Activated B cell treated with CpG ODN at 0.5 μM for 24 hours (primary cell): ENCODE results near the gene SYDE1. TPM values are rescaled to one million over a fixed set of nuclear protein-coding genes. Genes with fewer than 3 reads are reported as not detected.

Experiments used
- ATAC-seq: fragments of 200-7000 bp; cut with Tn5 transposase; one replicate; pipeline ENCODE4 v1.10.0; 2021; ENCODE audit warnings: low read depth, mild to moderate bottlenecking, moderate library complexity
- CTCF ChIA-PET: fragments of 350-600 bp; sonication (Branson Sonifier 250); formaldehyde crosslinking; loops from one replicate; lab custom pipeline; 2021; ENCODE audit warnings: antibody characterized with exemption; lab: Charles Lee
- POLR2A ChIA-PET: fragments of 350-600 bp; sonication (Branson Sonifier 250); formaldehyde crosslinking; loops from one replicate; lab custom pipeline; 2021; ENCODE audit warnings: antibody characterized with exemption; lab: Charles Lee
- DNase-seq: peaks from one replicate; pipeline ENCODE4 v3.0.0; 2022
- H3K27ac Mint-ChIP-seq: one replicate; pipeline ENCODE4 v1.8.0; 2020; ENCODE audit warnings: mixed read lengths
- H3K27me3 Mint-ChIP-seq: one replicate; pipeline ENCODE4 v1.8.0; 2021; ENCODE audit warnings: mixed read lengths
- H3K36me3 Mint-ChIP-seq: one replicate; pipeline ENCODE4 v1.8.0; 2021; ENCODE audit warnings: low read depth, mixed read lengths
- H3K4me1 Mint-ChIP-seq: one replicate; pipeline ENCODE4 v1.8.0; 2021; ENCODE audit warnings: mixed read lengths
- H3K4me3 Mint-ChIP-seq: one replicate; pipeline ENCODE4 v1.8.0; 2020; ENCODE audit warnings: mild to moderate bottlenecking, mixed read lengths
- H3K9me3 Mint-ChIP-seq: one replicate; pipeline ENCODE4 v1.8.0; 2020; ENCODE audit warnings: mixed read lengths
- intact Hi-C: fragments of 100-400 bp; cut with micrococcal nuclease; formaldehyde crosslinking; loops from one replicate; pipeline ENCODE4 v1.15.1; 2024
- total RNA-seq: library from RNA; stranded (reverse); gene quantifications from 2 replicates; pipeline ENCODE4 v1.2.3, GENCODE V29; 2022
- TF ChIP-seq, protein P1 (sequence below): fragments of 200-600 bp; IDR thresholded peaks from one replicate; pipeline ENCODE4 v1.8.0; 2022; ENCODE audit warnings: antibody characterized with exemption, mild to moderate bottlenecking

Gene SYDE1
- total RNA-seq, 1 donor from 2014 or later, result not detected

DNA sequence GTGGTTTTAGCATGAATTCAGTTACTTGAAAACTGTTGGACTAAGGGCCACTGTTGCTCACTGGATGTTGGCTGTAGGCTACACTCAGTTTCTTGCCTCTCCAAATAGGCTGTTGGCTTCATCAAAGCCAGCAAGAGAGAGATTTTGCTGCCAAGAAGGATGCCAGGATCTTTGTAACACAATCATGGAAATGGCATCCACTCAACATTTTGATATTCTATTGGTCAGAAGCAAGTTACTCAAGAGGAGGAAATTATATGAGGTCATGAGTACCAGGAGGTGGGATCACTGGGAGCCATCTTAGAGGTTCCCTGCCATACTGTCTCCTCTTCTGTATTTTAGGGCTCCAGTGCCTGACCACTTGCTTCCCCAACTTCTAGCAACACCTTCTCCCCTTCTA, 30.6 kb downstream of the SYDE1 start:
- ChIA-PET CTCF (no interaction called here), POLR2A (no interaction called here)
- TF ChIP-seq, protein P1, sequence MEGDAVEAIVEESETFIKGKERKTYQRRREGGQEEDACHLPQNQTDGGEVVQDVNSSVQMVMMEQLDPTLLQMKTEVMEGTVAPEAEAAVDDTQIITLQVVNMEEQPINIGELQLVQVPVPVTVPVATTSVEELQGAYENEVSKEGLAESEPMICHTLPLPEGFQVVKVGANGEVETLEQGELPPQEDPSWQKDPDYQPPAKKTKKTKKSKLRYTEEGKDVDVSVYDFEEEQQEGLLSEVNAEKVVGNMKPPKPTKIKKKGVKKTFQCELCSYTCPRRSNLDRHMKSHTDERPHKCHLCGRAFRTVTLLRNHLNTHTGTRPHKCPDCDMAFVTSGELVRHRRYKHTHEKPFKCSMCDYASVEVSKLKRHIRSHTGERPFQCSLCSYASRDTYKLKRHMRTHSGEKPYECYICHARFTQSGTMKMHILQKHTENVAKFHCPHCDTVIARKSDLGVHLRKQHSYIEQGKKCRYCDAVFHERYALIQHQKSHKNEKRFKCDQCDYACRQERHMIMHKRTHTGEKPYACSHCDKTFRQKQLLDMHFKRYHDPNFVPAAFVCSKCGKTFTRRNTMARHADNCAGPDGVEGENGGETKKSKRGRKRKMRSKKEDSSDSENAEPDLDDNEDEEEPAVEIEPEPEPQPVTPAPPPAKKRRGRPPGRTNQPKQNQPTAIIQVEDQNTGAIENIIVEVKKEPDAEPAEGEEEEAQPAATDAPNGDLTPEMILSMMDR, result no peak
- peaks cover 21% of the 10 kb centered on the region for H3K27me3 Mint-ChIP-seq
- no peak overlapping the region for H3K4me3 Mint-ChIP-seq
- H3K9me3 Mint-ChIP-seq, result peaks cover 12% of the 10 kb centered on the region
- intact Hi-C loops, result no loop called here
- H3K4me1 Mint-ChIP-seq, result no peaks in the 10 kb centered on the region
- no peak overlapping the region for H3K27ac Mint-ChIP-seq
- ATAC-seq, result no peak
- no peaks in the 10 kb centered on the region for H3K36me3 Mint-ChIP-seq
- no peak for DNase-seq

DNA sequence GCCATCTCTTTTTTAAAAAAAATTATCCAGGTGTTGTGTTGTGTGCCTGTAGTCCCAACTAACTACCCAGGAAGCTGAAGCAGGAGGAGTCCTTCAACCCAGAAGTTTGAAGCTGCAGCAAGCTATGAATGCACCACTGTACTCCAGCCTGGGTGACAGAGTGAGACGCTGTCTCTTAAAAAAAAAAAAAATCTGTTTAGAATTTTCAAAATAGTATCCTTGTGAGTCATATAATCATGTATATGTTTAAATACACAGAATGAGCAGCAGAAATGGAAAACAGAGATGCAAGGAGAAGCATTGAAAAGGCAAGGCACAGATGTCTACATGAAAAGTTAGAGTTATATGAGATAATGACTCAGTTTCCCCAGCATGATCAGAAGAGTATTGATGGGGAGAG, 31.2 kb downstream of the SYDE1 start:
- Mint-ChIP-seq H3K27me3 (peaks cover 21% of the 10 kb centered on the region), H3K36me3 (no peaks in the 10 kb centered on the region), H3K4me3 (no peak overlapping the region), H3K4me1 (no peaks in the 10 kb centered on the region), H3K27ac (no peak overlapping the region), H3K9me3 (peaks cover 12% of the 10 kb centered on the region)
- DNase-seq (no peak), ATAC-seq (no peak)
- intact Hi-C loops, result no loop called here
- POLR2A ChIA-PET, result no interaction called here
- TF ChIP-seq, protein P1, result no peak
- CTCF ChIA-PET, result interaction anchor here (0.6 kb wide), 1 partner anchor 16 kb away, joined by 3 read pairs; no protein-coding TSS in a partner anchor

DNA sequence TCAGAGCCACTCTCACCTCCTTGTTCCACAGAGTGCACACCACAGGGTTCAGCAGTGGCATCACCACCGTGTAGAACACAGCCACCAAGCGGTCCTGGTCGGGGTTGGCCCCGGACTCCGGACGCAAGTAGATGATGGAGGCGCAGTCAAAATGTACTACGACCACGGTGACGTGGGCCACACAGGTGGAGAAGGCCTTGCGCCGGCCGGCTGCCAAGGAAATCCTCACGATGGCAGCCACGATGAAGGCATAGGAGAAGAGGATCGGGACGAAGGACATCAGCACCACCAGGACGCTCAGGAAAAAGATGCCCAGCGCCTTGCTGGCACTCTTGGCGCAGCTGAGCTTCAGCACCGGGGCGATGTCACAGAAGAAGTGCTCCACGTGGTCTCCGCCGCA, 33.9 kb downstream of the SYDE1 start:
- no peak overlapping the region for H3K4me3 Mint-ChIP-seq
- no peaks in the 10 kb centered on the region for H3K36me3 Mint-ChIP-seq
- POLR2A ChIA-PET, result no interaction called here

DNA sequence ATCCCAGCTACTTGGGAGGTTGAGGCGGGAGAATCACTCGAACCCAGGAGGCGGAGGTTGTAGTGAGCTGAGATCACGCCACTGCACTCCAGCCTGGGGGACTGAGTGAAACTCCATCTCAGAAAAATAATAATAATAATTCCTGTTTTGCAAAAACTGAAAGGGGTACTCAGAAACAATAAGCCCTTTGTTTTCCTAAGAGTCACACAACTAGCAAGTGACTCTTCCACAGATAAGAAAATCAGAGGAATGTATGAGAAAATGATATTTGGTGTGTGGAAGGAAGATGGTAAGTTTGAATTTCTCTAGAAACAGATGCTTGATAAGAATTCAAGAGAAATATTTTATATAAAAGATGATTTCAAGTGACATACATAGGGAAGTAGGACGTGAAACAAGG, 35.1 kb downstream of the SYDE1 start:
- ATAC-seq (no peak), DNase-seq (no peak)
- Mint-ChIP-seq H3K4me1 (no peaks in the 10 kb centered on the region), H3K27me3 (peaks cover 16% of the 10 kb centered on the region), H3K36me3 (no peaks in the 10 kb centered on the region), H3K9me3 (peaks cover 9% of the 10 kb centered on the region), H3K27ac (no peak overlapping the region), H3K4me3 (no peak overlapping the region)
- ChIA-PET CTCF (no interaction called here), POLR2A (no interaction called here)
- TF ChIP-seq, protein P1, result no peak
- intact Hi-C loops, result no loop called here

More for the DNA sequence above, 33.9 kb downstream of the SYDE1 start:
- CTCF ChIA-PET, result no interaction called here
- H3K9me3 Mint-ChIP-seq, result peaks cover 12% of the 10 kb centered on the region
- ATAC-seq (no peak), DNase-seq (no peak)
- H3K27ac Mint-ChIP-seq, result no peak overlapping the region
- no peaks in the 10 kb centered on the region for H3K4me1 Mint-ChIP-seq
- peaks cover 21% of the 10 kb centered on the region for H3K27me3 Mint-ChIP-seq
- TF ChIP-seq, protein P1, result no peak
- intact Hi-C loops, result no loop called here

DNA sequence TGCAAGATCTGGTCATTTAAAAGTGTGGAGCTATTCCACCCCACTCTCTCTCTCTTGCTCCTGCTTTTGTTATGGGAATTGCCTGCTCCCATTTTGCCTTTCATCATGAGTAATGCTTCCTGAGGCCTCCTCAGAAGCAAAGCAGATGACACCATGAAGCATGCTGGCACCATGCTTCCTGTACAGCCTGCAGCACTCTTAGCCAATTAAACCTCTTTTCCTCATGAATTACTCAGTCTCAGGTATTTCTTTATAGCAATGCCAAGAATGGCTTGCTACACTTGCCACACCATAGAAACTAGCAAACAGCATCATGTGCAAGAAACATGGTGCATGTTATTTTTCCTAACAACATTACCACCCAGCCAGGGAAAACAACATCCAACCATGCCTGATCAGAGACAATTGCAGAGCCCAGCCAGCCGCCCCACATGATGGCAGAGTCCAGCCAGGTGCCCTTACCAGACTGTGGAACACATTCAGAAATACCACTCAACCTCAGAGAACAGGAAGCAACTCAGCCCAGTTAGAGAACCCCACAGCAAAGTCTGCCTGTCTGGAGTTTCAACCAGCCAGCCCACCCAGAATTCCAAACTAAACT, 36.9 kb downstream of the SYDE1 start:
- TF ChIP-seq, protein P1, result no peak
- CTCF ChIA-PET, result no interaction called here
- no peak for DNase-seq
- intact Hi-C loops, result no loop called here
- Mint-ChIP-seq H3K9me3 (peaks cover 3% of the 10 kb centered on the region), H3K27ac (no peak overlapping the region), H3K4me3 (no peak overlapping the region), H3K36me3 (no peaks in the 10 kb centered on the region), H3K4me1 (no peaks in the 10 kb centered on the region), H3K27me3 (peaks cover 13% of the 10 kb centered on the region)
- POLR2A ChIA-PET, result no interaction called here
- no peak for ATAC-seq
